ENCODE results near the gene VPS51.

DNA sequence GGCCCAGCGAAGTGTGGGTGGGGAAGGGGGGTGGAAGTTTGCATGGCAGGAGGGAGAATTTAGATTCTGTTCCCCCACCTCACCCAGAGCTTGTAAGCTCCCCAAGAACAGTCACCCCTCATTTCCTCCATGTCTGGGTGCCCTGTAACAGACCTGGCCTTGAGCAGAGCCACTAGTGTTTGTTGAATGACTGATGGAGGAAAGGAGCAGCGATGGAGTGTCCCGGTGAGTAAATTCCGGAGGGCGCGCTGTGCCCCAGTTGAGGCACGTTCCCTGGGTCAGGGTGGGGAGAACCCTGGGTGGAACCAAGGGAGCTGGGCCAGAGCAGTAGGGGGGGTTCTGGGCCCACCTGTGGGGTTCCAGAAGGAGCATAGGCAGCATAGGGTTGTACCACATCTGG lies 38.5 kb upstream of the VPS51 start:
- TF ChIP-seq, protein P1, sequence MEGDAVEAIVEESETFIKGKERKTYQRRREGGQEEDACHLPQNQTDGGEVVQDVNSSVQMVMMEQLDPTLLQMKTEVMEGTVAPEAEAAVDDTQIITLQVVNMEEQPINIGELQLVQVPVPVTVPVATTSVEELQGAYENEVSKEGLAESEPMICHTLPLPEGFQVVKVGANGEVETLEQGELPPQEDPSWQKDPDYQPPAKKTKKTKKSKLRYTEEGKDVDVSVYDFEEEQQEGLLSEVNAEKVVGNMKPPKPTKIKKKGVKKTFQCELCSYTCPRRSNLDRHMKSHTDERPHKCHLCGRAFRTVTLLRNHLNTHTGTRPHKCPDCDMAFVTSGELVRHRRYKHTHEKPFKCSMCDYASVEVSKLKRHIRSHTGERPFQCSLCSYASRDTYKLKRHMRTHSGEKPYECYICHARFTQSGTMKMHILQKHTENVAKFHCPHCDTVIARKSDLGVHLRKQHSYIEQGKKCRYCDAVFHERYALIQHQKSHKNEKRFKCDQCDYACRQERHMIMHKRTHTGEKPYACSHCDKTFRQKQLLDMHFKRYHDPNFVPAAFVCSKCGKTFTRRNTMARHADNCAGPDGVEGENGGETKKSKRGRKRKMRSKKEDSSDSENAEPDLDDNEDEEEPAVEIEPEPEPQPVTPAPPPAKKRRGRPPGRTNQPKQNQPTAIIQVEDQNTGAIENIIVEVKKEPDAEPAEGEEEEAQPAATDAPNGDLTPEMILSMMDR (IDR thresholded peaks at IDR 0.05): no peak
- TF ChIP-seq, protein P2, sequence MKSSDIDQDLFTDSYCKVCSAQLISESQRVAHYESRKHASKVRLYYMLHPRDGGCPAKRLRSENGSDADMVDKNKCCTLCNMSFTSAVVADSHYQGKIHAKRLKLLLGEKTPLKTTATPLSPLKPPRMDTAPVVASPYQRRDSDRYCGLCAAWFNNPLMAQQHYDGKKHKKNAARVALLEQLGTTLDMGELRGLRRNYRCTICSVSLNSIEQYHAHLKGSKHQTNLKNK (CRISPR knock-in tag; IDR thresholded peaks at IDR 0.05): no peak
- TF ChIP-seq, protein P3, sequence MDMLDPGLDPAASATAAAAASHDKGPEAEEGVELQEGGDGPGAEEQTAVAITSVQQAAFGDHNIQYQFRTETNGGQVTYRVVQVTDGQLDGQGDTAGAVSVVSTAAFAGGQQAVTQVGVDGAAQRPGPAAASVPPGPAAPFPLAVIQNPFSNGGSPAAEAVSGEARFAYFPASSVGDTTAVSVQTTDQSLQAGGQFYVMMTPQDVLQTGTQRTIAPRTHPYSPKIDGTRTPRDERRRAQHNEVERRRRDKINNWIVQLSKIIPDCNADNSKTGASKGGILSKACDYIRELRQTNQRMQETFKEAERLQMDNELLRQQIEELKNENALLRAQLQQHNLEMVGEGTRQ (CRISPR knock-in tag; IDR thresholded peaks at IDR 0.05): no peak
- TF ChIP-seq, protein P4, sequence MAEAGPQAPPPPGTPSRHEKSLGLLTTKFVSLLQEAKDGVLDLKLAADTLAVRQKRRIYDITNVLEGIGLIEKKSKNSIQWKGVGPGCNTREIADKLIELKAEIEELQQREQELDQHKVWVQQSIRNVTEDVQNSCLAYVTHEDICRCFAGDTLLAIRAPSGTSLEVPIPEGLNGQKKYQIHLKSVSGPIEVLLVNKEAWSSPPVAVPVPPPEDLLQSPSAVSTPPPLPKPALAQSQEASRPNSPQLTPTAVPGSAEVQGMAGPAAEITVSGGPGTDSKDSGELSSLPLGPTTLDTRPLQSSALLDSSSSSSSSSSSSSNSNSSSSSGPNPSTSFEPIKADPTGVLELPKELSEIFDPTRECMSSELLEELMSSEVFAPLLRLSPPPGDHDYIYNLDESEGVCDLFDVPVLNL (CRISPR knock-in tag; IDR thresholded peaks at IDR 0.05; ENCODE audit: borderline replicate concordance, low read depth): no peak
- TF ChIP-seq, protein P5, sequence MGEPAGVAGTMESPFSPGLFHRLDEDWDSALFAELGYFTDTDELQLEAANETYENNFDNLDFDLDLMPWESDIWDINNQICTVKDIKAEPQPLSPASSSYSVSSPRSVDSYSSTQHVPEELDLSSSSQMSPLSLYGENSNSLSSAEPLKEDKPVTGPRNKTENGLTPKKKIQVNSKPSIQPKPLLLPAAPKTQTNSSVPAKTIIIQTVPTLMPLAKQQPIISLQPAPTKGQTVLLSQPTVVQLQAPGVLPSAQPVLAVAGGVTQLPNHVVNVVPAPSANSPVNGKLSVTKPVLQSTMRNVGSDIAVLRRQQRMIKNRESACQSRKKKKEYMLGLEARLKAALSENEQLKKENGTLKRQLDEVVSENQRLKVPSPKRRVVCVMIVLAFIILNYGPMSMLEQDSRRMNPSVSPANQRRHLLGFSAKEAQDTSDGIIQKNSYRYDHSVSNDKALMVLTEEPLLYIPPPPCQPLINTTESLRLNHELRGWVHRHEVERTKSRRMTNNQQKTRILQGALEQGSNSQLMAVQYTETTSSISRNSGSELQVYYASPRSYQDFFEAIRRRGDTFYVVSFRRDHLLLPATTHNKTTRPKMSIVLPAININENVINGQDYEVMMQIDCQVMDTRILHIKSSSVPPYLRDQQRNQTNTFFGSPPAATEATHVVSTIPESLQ (CRISPR knock-in tag; IDR thresholded peaks at IDR 0.05): no peak
- no peak for TF ChIP-seq FOXJ3 (CRISPR knock-in tag; IDR thresholded peaks at IDR 0.05; ENCODE audit: borderline replicate concordance)
- no peak for TF ChIP-seq ELF4 (CRISPR knock-in tag; IDR thresholded peaks at IDR 0.05; ENCODE audit: low read depth)
- no peak for TF ChIP-seq ZNF423 (CRISPR knock-in tag; IDR thresholded peaks at IDR 0.05)
- TF ChIP-seq NFATC4 (CRISPR knock-in tag; IDR thresholded peaks at IDR 0.05): no peak
- no peak for TF ChIP-seq NR1H2 (CRISPR knock-in tag; IDR thresholded peaks at IDR 0.05)
- TF ChIP-seq, protein P6, sequence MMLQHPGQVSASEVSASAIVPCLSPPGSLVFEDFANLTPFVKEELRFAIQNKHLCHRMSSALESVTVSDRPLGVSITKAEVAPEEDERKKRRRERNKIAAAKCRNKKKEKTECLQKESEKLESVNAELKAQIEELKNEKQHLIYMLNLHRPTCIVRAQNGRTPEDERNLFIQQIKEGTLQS (CRISPR knock-in tag; conservative IDR thresholded peaks at IDR 0.05): no peak
- no peak for TF ChIP-seq IRF2 (CRISPR knock-in tag; IDR thresholded peaks at IDR 0.05; ENCODE audit: borderline replicate concordance, low read depth)
- TF ChIP-seq GABPB1 (CRISPR knock-in tag; IDR thresholded peaks at IDR 0.05): no peak
- TF ChIP-seq JUN (CRISPR knock-in tag; IDR thresholded peaks at IDR 0.05): no peak
